Measurements from ENCODE around the gene ZNF76.

Gene ZNF76

GRCh38 chr6:35293681-35294080, 34.1 kb downstream of the ZNF76 start:
- no peak for TF ChIP-seq POLR2A (IDR thresholded peaks at IDR 0.05; ENCODE audit: low read depth, low read length)
- no peak for TF ChIP-seq PAX5 (IDR thresholded peaks at IDR 0.05; ENCODE audit: insufficient read depth, low read length, severe bottlenecking)
- TF ChIP-seq SPI1 (IDR thresholded peaks at IDR 0.05; ENCODE audit: low read depth, low read length): no peak
- no peak for TF ChIP-seq POU2F2 (IDR thresholded peaks at IDR 0.05; ENCODE audit: low read depth, low read length)
- FAIRE-seq (no peak), DNase-seq (ENCODE audit: insufficient read length, low spot score) (no peak)

DNA sequence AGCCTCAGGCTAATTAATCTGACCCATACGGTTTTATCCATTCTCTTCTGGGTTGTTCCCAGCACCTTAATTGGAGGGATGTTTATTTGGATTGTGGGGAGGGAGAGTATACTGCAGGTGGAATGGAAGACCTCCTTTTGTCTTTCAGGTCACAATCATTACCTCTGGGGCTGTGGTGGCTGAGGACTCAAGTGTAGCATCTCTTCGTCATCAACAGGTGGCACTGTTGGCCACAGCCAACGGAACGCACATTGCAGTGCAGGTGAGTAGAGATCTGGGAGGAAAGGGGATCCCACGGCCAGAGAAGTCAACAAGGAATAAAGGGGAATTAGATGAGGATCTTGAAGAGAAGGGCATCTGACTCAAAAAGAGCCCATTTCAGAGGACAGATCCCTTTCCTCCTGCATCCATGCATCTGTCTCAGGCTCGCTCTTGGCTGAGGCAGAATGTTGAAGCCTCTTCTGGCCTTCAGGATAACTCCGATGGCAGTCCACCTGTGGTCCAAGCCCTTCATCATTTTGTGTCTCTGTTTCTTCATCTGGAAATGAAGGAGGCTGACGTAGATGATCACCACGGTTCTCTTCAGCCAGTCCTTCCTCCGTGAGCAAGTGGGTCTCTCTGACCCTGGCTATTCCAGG, 34.9 kb downstream of the ZNF76 start:
- peak; percentile 61 for DNase-seq (ENCODE audit: insufficient read length, low spot score)
- peak; percentile 96 for FAIRE-seq

GRCh38 chr6:35295036-35295435, 35.5 kb downstream of the ZNF76 start:
- TF ChIP-seq SPI1 (IDR thresholded peaks at IDR 0.05; ENCODE audit: low read depth, low read length) (no peak), POLR2AphosphoS5 (IDR thresholded peaks at IDR 0.05; ENCODE audit: low read depth, low read length) (no peak), PAX5 (IDR thresholded peaks at IDR 0.05; ENCODE audit: insufficient read depth, low read length, severe bottlenecking) (no peak), TAF1 (IDR thresholded peaks at IDR 0.05; ENCODE audit: low read depth, low read length) (no peak), POU2F2 (IDR thresholded peaks at IDR 0.05; ENCODE audit: low read depth, low read length) (no peak), POLR2A (IDR thresholded peaks at IDR 0.05; ENCODE audit: low read depth, low read length) (no peak)
- FAIRE-seq: no peak

More for the DNA sequence above, 34.9 kb downstream of the ZNF76 start:
- no peak for TF ChIP-seq POLR2A (IDR thresholded peaks at IDR 0.05; ENCODE audit: low read depth, low read length)
- no peak for TF ChIP-seq SPI1 (IDR thresholded peaks at IDR 0.05; ENCODE audit: low read depth, low read length)
- no peak for TF ChIP-seq POU2F2 (IDR thresholded peaks at IDR 0.05; ENCODE audit: low read depth, low read length)
- TF ChIP-seq PAX5 (IDR thresholded peaks at IDR 0.05; ENCODE audit: insufficient read depth, low read length, severe bottlenecking): no peak
- TF ChIP-seq TAF1 (IDR thresholded peaks at IDR 0.05; ENCODE audit: low read depth, low read length): no peak
- TF ChIP-seq POLR2AphosphoS5 (IDR thresholded peaks at IDR 0.05; ENCODE audit: low read depth, low read length): no peak

DNA sequence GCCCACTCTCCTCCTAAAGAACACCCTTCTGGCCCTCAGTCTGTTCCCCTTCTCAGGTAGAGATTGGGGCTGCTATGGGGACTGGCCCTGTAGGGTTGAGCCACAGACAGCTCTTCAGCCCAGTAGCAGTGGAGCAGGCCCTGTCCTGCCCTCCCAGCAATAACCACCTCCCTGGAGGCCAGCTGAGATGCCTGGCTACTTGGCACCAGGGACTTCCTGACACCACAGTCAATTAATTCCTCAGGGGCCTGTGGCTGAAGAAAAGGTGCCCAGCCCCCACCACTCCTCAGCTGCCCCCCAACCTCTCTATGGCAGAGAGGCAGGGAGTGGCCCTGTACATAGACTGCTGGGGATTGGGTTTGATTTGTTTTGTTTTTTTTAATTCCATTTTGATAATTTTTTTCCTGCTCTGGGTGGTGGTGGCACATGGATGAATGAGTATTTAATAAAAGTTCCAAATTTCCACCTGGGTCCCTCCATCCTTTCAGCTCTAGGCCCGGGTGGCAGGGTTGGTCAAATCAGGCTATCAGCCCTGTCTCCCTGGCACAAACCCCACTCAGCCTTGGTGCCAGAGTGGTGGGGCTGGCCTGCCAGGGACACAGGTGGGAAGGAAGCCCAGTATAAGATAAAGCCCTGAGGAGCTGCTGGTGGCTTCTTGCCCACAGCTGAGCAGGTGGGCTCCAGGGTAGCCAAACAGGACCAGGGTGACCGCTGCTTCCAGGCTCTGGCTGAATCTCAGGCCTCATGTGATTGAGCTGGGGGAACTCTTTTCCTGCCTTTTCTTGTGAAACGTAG, 36.2 kb downstream of the ZNF76 start:
- FAIRE-seq (no peak), DNase-seq (ENCODE audit: insufficient read length, low spot score) (no peak)
- TF ChIP-seq TAF1 (IDR thresholded peaks at IDR 0.05; ENCODE audit: low read depth, low read length) (no peak), POLR2A (IDR thresholded peaks at IDR 0.05; ENCODE audit: low read depth, low read length) (no peak), SPI1 (IDR thresholded peaks at IDR 0.05; ENCODE audit: low read depth, low read length) (no peak), POLR2AphosphoS5 (IDR thresholded peaks at IDR 0.05; ENCODE audit: low read depth, low read length) (no peak), POU2F2 (IDR thresholded peaks at IDR 0.05; ENCODE audit: low read depth, low read length) (no peak), PAX5 (IDR thresholded peaks at IDR 0.05; ENCODE audit: insufficient read depth, low read length, severe bottlenecking) (no peak)

More at GRCh38 chr6:35295036-35295435, 35.5 kb downstream of the ZNF76 start:
- DNase-seq (ENCODE audit: insufficient read length, low spot score): no peak

- DNase-seq (ENCODE audit: insufficient read length, low spot score) (no peak), FAIRE-seq (peak; percentile 5)
- TF ChIP-seq POLR2A (IDR thresholded peaks at IDR 0.05; ENCODE audit: low read depth, low read length) (no peak), SPI1 (IDR thresholded peaks at IDR 0.05; ENCODE audit: low read depth, low read length) (no peak), POLR2AphosphoS5 (IDR thresholded peaks at IDR 0.05; ENCODE audit: low read depth, low read length) (no peak), POU2F2 (IDR thresholded peaks at IDR 0.05; ENCODE audit: low read depth, low read length) (no peak), TAF1 (IDR thresholded peaks at IDR 0.05; ENCODE audit: low read depth, low read length) (no peak), PAX5 (IDR thresholded peaks at IDR 0.05; ENCODE audit: insufficient read depth, low read length, severe bottlenecking) (no peak)
Observed at GRCh38 chr6:35296931-35297600, 37.5 kb downstream of the ZNF76 start.

DNA sequence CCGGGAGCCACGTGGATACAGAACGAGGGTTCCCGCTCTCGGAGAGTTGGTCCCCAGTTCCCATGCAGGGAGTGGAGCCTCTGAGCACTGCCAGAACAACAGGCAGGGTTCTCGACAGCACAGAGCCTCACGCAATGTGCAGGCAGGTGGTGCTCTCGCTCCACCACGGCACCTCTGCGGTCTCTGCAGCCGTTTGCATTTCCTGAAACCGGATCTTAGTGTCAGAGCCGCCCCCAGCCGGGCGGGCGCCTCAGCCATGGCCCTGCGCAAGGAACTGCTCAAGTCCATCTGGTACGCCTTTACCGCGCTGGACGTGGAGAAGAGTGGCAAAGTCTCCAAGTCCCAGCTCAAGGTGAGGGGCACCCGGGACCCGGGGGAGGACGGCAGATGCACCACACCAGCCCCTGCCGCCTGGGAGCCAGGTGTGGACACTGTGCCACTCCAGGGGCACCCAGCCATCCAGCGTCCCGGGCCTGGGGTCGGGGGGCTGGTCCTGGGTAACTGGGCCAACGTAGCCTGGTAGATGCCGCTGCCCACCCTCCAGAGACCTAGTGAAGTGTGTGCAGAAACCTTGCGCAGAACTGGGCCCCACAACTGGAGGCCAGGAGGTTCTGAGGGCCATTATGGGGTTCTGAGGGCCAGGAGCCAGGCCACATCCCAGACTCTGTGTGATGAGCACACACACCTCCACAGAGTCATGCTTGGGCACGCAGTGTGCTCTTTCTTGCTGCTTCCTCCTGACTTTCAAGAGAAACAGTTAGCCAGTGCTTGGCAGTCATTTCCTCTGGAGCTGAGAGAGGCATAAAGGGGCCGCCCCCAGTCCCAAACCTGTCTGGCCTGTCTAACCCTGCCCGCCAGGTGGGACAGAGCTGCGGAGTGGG, 38.3 kb downstream of the ZNF76 start, which contains the start of gene DEF6:
DEF6 (plus strand) TSS at position 218 of the 881 bp plus-strand sequence; CDS start at position 257, 39 bp downstream.
- FAIRE-seq: peak; percentile 99
- TF ChIP-seq POLR2AphosphoS5 (IDR thresholded peaks at IDR 0.05; ENCODE audit: low read depth, low read length) (peak; percentile 19; the same call in 1 of the 2 replicates), TAF1 (IDR thresholded peaks at IDR 0.05; ENCODE audit: low read depth, low read length) (no peak), POU2F2 (IDR thresholded peaks at IDR 0.05; ENCODE audit: low read depth, low read length) (peak; percentile 95), SPI1 (IDR thresholded peaks at IDR 0.05; ENCODE audit: low read depth, low read length) (peak; percentile 50), POLR2A (IDR thresholded peaks at IDR 0.05; ENCODE audit: low read depth, low read length) (no peak)
- peak; percentile 90 for DNase-seq (ENCODE audit: insufficient read length, low spot score)

- TF ChIP-seq SPI1 (IDR thresholded peaks at IDR 0.05; ENCODE audit: low read depth, low read length) (no peak), POLR2A (IDR thresholded peaks at IDR 0.05; ENCODE audit: low read depth, low read length) (no peak), PAX5 (IDR thresholded peaks at IDR 0.05; ENCODE audit: insufficient read depth, low read length, severe bottlenecking) (no peak), POU2F2 (IDR thresholded peaks at IDR 0.05; ENCODE audit: low read depth, low read length) (no peak), POLR2AphosphoS5 (IDR thresholded peaks at IDR 0.05; ENCODE audit: low read depth, low read length) (no peak), TAF1 (IDR thresholded peaks at IDR 0.05; ENCODE audit: low read depth, low read length) (no peak)
- DNase-seq (ENCODE audit: insufficient read length, low spot score) (no peak), FAIRE-seq (no peak)
Observed at GRCh38 chr6:35298625-35299140, 39.1 kb downstream of the ZNF76 start.

DNA sequence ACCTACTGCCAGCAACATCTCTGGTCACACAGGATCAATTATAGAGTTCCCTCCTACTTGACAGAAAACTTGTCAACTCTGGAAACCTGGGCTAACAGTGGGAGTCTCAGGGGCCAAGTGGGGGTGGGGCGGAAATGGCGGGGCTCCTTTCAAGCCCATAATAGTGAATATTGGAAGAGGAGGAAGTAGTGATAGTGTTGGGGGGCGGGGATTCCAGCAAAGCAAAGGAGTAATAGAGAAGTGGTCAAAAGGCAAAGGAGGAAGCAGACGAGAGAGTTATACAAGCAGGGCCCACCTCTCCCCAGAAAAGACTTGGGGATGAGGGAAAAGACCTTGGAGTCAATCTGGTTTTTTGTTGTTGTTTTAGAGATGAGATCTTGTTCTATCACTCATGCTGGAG, 40.1 kb downstream of the ZNF76 start:
- DNase-seq (ENCODE audit: insufficient read length, low spot score) (no peak), FAIRE-seq (no peak)
- TF ChIP-seq TAF1 (IDR thresholded peaks at IDR 0.05; ENCODE audit: low read depth, low read length) (no peak), SPI1 (IDR thresholded peaks at IDR 0.05; ENCODE audit: low read depth, low read length) (peak; percentile 54)

Measured in GM12891 (cell line).